HepG2 (cell line): ENCODE measurements around the gene SEC11A. TPM values are rescaled to one million over a fixed set of nuclear protein-coding genes. Genes with fewer than 3 reads are reported as not detected.

Experiments
- CHD2 ChIP-seq: IDR thresholded peaks from 2 replicates; pipeline ENCODE4 v1.6.1; 2011; ENCODE audit warnings: low read depth, low read length, improper control_type of control experiment
- DMAP1 ChIP-seq: IDR thresholded peaks from 2 replicates; pipeline ENCODE4 v1.6.1; 2016
- FOXP1 ChIP-seq, 2 experiments: fragments of 450-650 bp in 1 of 2; IDR thresholded peaks; 2 replicates each; pipeline ENCODE4 v1.6.1; 2017 to 2018; ENCODE audit warnings: antibody characterized with exemption in 1 of 2
- GATAD1 ChIP-seq: IDR thresholded peaks from 2 replicates; pipeline ENCODE4 v1.6.1; 2016; ENCODE audit warnings: missing genetic modification reagents, missing compliant biosample characterization
- JDP2 ChIP-seq: sonication (generic); formaldehyde crosslinking; IDR thresholded peaks from 2 replicates; pipeline ENCODE4 v1.8.1; 2022; ENCODE audit warnings: missing genetic modification reagents, borderline replicate concordance
- MED8 ChIP-seq: sonication (generic); formaldehyde crosslinking; IDR thresholded peaks from 2 replicates; pipeline ENCODE4 v1.8.1; 2023; ENCODE audit warnings: mild to moderate bottlenecking, missing genetic modification reagents; ENCODE audit not compliant: insufficient replicate concordance
- MEIS2 ChIP-seq: sonication (generic); formaldehyde crosslinking; IDR thresholded peaks from 2 replicates; pipeline ENCODE4 v1.9.0; 2021; ENCODE audit warnings: mild to moderate bottlenecking, missing genetic modification reagents
- PHF20 ChIP-seq: sonication (generic); formaldehyde crosslinking; IDR thresholded peaks from 2 replicates; pipeline ENCODE4 v1.5.0; 2020; ENCODE audit warnings: mild to moderate bottlenecking, missing genetic modification reagents
- SKI ChIP-seq: fragments of 450-650 bp; IDR thresholded peaks from one replicate; pipeline ENCODE4 v1.6.1; 2018; ENCODE audit warnings: mild to moderate bottlenecking; ENCODE audit not compliant: partially characterized antibody
- SMAD9 ChIP-seq: sonication (generic); formaldehyde crosslinking; IDR thresholded peaks from 2 replicates; pipeline ENCODE4 v1.5.1; 2020; ENCODE audit warnings: mild to moderate bottlenecking, missing genetic modification reagents
- SRF ChIP-seq: IDR thresholded peaks from 2 replicates; pipeline ENCODE4 v1.6.1; 2011; ENCODE audit warnings: mild to moderate bottlenecking, low read depth, low read length, moderate library complexity
- TEAD3 ChIP-seq: optimal IDR thresholded peaks from 2 replicates; pipeline ENCODE3; 2016; ENCODE audit warnings: borderline replicate concordance
- ZBTB7A ChIP-seq: sonication (generic); formaldehyde crosslinking; IDR thresholded peaks from 2 replicates; pipeline ENCODE4 v1.8.0; 2022; ENCODE audit warnings: mild to moderate bottlenecking, missing genetic modification reagents
- ZKSCAN5 ChIP-seq: sonication (generic); formaldehyde crosslinking; IDR thresholded peaks from 2 replicates; pipeline ENCODE4 v1.5.1; 2020; ENCODE audit warnings: mild to moderate bottlenecking, missing genetic modification reagents
- ZNF776 ChIP-seq: sonication (generic); formaldehyde crosslinking; IDR thresholded peaks from 2 replicates; pipeline ENCODE4 v1.4.0; 2020; ENCODE audit warnings: mild to moderate bottlenecking, missing genetic modification reagents
- ZNF777 ChIP-seq: sonication (generic); formaldehyde crosslinking; IDR thresholded peaks from 2 replicates; pipeline ENCODE4 v1.4.0; 2020; ENCODE audit warnings: missing genetic modification reagents
- polyA plus RNA-seq, 8 experiments: library from polyadenylated mRNA; depleted of rRNA in 3 of 8; stranded (reverse) in 7 of 8; unstranded in 1 of 8; fragments of >200 nt; fragmentation: Illumina TruSeq in 4 of 8; extraction: Trizol in 4 of 8; gene quantifications; 2 replicates each; pipeline versions ENCODE4 v1.2.1 to v1.2.3, GENCODE V29; 2011 to 2016; ENCODE audit warnings: low read depth in 4 of 8, missing spikeins in 1 of 8, mixed read lengths in 1 of 8; ENCODE audit not compliant: insufficient read depth in 1 of 8
- total RNA-seq, 5 experiments: library from RNA; depleted of rRNA; stranded (reverse); fragments of >200 nt; fragmentation: Illumina TruSeq; extraction: Trizol; gene quantifications; 2 replicates each; pipeline ENCODE4 v1.2.3, GENCODE V29; 2016; ENCODE audit warnings: low read depth in 1 of 5
- TF ChIP-seq, protein P1 (sequence below): sonication (generic); formaldehyde crosslinking; IDR thresholded peaks from 2 replicates; pipeline ENCODE4 v1.4.0; 2020; ENCODE audit warnings: mild to moderate bottlenecking, missing genetic modification reagents
- TF ChIP-seq, protein P2 (sequence below): sonication (generic); formaldehyde crosslinking; IDR thresholded peaks from 2 replicates; pipeline ENCODE4; 2020; ENCODE audit warnings: missing genetic modification reagents, mild to moderate bottlenecking, borderline replicate concordance
- TF ChIP-seq, protein P3 (sequence below): sonication (generic); formaldehyde crosslinking; IDR thresholded peaks from 2 replicates; pipeline ENCODE4 v1.4.0; 2020; ENCODE audit warnings: missing genetic modification reagents
- TF ChIP-seq, protein P4 (sequence below): sonication (generic); formaldehyde crosslinking; IDR thresholded peaks from 2 replicates; pipeline ENCODE4 v1.4.0; 2020; ENCODE audit warnings: mild to moderate bottlenecking, missing genetic modification reagents

The SEC11A gene
- total and polyA plus RNA-seq, 2 of the 13 experiments (the other 11 are each of a cell fraction or from before 2014, with no cell fraction given) = 141 to 230 TPM

DNA sequence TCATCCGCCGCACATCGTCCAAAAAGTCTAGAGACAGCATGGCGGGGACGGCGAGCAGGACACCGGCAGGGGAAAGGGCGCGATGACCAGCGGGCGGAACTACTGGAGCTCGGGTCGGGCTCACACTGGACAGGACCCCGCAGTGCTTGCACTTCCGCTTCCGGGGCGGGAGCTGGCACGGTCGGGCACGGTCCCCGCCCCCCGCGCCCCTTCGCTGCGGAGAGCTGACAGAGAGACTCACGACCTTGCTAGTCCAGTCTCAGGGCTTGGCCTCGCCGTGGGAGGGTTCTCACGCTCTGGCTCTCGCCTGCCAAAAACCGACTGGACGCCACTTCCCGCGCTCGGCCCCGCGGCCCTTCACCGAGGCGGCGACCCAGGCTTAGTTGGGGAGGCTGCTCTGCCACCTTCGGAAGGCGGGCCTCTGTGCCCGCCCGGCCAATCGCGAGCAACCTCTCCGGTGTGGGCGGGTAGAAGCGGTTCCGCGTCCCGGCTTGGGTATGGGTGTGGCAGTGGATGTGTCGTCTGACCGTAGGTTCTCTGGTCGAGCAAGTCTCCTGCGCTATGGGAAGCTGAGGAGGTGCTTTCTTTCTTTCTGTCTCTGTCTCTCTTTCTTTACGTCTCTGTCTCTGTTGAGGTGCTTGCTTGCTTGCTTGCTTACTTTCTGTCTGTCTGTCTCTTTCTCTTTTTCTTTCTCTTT is at the start of gene SEC11A (continued):
- TF ChIP-seq MED8 (CRISPR knock-in tag) (peak; percentile 37), DMAP1 (CRISPR knock-in tag) (peak; percentile 95), CHD2 (peak; percentile 58), FOXP1 (IDR thresholded peaks at IDR 0.05) (no peak), FOXP1 (CRISPR knock-in tag; IDR thresholded peaks at IDR 0.05) (0 out of 2 replicates have a peak, but pooled peaks have one; percentile 7), ZNF776 (peak; percentile 89; the same call in 1 of the 2 replicates), MEIS2 (CRISPR knock-in tag) (peak; percentile 81; the same call in 1 of the 2 replicates), ZBTB7A (CRISPR knock-in tag) (0 out of 2 replicates have a peak, but pooled peaks have one; percentile 51), ZNF777 (CRISPR knock-in tag) (peak; percentile 65; the same call in 1 of the 2 replicates), JDP2 (CRISPR knock-in tag) (no peak), PHF20 (CRISPR knock-in tag) (peak; percentile 97), SRF (peak; percentile 57; the same call in 1 of the 2 replicates), TEAD3 (CRISPR knock-in tag) (peak; percentile 56), GATAD1 (peak; percentile 95), SKI (peak; percentile 16), ZKSCAN5 (CRISPR knock-in tag) (0 out of 2 replicates have a peak, but pooled peaks have one; percentile 41), SMAD9 (CRISPR knock-in tag) (0 out of 2 replicates have a peak, but pooled peaks have one; percentile 33)
- TF ChIP-seq, protein P1, sequence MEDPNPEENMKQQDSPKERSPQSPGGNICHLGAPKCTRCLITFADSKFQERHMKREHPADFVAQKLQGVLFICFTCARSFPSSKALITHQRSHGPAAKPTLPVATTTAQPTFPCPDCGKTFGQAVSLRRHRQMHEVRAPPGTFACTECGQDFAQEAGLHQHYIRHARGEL (CRISPR knock-in tag) = 0 out of 2 replicates have a peak, but pooled peaks have one; percentile 42
- TF ChIP-seq, protein P2, sequence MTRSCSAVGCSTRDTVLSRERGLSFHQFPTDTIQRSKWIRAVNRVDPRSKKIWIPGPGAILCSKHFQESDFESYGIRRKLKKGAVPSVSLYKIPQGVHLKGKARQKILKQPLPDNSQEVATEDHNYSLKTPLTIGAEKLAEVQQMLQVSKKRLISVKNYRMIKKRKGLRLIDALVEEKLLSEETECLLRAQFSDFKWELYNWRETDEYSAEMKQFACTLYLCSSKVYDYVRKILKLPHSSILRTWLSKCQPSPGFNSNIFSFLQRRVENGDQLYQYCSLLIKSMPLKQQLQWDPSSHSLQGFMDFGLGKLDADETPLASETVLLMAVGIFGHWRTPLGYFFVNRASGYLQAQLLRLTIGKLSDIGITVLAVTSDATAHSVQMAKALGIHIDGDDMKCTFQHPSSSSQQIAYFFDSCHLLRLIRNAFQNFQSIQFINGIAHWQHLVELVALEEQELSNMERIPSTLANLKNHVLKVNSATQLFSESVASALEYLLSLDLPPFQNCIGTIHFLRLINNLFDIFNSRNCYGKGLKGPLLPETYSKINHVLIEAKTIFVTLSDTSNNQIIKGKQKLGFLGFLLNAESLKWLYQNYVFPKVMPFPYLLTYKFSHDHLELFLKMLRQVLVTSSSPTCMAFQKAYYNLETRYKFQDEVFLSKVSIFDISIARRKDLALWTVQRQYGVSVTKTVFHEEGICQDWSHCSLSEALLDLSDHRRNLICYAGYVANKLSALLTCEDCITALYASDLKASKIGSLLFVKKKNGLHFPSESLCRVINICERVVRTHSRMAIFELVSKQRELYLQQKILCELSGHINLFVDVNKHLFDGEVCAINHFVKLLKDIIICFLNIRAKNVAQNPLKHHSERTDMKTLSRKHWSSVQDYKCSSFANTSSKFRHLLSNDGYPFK = peak; percentile 98
- TF ChIP-seq, protein P3, sequence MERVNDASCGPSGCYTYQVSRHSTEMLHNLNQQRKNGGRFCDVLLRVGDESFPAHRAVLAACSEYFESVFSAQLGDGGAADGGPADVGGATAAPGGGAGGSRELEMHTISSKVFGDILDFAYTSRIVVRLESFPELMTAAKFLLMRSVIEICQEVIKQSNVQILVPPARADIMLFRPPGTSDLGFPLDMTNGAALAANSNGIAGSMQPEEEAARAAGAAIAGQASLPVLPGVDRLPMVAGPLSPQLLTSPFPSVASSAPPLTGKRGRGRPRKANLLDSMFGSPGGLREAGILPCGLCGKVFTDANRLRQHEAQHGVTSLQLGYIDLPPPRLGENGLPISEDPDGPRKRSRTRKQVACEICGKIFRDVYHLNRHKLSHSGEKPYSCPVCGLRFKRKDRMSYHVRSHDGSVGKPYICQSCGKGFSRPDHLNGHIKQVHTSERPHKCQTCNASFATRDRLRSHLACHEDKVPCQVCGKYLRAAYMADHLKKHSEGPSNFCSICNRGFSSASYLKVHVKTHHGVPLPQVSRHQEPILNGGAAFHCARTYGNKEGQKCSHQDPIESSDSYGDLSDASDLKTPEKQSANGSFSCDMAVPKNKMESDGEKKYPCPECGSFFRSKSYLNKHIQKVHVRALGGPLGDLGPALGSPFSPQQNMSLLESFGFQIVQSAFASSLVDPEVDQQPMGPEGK (CRISPR knock-in tag) = peak; percentile 68
- TF ChIP-seq, protein P4, sequence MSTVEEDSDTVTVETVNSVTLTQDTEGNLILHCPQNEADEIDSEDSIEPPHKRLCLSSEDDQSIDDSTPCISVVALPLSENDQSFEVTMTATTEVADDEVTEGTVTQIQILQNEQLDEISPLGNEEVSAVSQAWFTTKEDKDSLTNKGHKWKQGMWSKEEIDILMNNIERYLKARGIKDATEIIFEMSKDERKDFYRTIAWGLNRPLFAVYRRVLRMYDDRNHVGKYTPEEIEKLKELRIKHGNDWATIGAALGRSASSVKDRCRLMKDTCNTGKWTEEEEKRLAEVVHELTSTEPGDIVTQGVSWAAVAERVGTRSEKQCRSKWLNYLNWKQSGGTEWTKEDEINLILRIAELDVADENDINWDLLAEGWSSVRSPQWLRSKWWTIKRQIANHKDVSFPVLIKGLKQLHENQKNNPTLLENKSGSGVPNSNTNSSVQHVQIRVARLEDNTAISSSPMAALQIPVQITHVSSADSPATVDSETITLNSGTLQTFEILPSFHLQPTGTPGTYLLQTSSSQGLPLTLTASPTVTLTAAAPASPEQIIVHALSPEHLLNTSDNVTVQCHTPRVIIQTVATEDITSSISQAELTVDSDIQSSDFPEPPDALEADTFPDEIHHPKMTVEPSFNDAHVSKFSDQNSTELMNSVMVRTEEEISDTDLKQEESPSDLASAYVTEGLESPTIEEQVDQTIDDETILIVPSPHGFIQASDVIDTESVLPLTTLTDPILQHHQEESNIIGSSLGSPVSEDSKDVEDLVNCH (CRISPR knock-in tag) = no peak
